Peyer's patch (tissue), 4 donors: Measurements from ENCODE around the gene FAM219A. TPM values are rescaled to one million over a fixed set of nuclear protein-coding genes. Genes with fewer than 3 reads are reported as not detected.
"Not testable (repeated sequence)": the region's sequence is repeated elsewhere in the genome, so short reads cannot be mapped to it uniquely, and the experiment has no call there.

Experiments
- DNase-seq, 3 donors: peaks; one replicate each; pipeline ENCODE4 v3.0.0-alpha.2; 2017 to 2019
- H3K27ac ChIP-seq, 4 donors: fragments of 200-600 bp; sonication (generic); one replicate each; pipeline ENCODE4 v1.5.1; 2016 to 2019
- H3K27me3 ChIP-seq, 2 donors: fragments of 200-600 bp; sonication (generic); one replicate each; pipeline ENCODE4 v1.5.1; 2019
- H3K36me3 ChIP-seq, 3 donors: fragments of 200-600 bp; sonication (generic); one replicate each; pipeline ENCODE4 v1.5.1; 2016 to 2019
- H3K4me1 ChIP-seq, 4 donors: fragments of 200-600 bp; sonication (generic); one replicate each; pipeline ENCODE4 v1.5.1; 2016 to 2019
- H3K4me3 ChIP-seq, 4 donors: fragments of 200-600 bp; sonication (generic); 1 replicate in 3 of 4; 2 replicates in 1 of 4; pipeline ENCODE4 v1.5.1; 2016 to 2019; ENCODE audit warnings: mild to moderate bottlenecking in 1 of 4
- H3K9me3 ChIP-seq, 4 donors: fragments of 200-600 bp; sonication (generic); one replicate each; pipeline ENCODE4 v1.5.1; 2016 to 2019; ENCODE audit warnings: mild to moderate bottlenecking in 1 of 4
- CTCF ChIP-seq, 6 experiments: fragments of 450-650 bp in 4 of 6; fragments of 200-600 bp in 2 of 6; sonication (generic) in 1 of 6; IDR thresholded peaks; one replicate each; pipeline ENCODE4 v1.5.1; 2017 to 2019; ENCODE audit warnings: antibody characterized with exemption in 6 of 6, mild to moderate bottlenecking in 3 of 6, moderate library complexity in 1 of 6
- POLR2A ChIP-seq, 2 donors: fragments of 450-650 bp; IDR thresholded peaks; one replicate each; pipeline ENCODE4 v1.5.1; 2017; ENCODE audit warnings: antibody characterized with exemption in 2 of 2, mild to moderate bottlenecking in 2 of 2, moderate library complexity in 2 of 2
- total RNA-seq, 4 donors: library from RNA; depleted of rRNA; stranded (reverse); fragments of >200 nt; gene quantifications; one replicate each; pipeline ENCODE4 v1.1.0, GENCODE V29; 2016

Gene FAM219A
- total RNA-seq, 4 donors from 2014 or later: 6.0 to 13.2 (median 9.5) TPM

GRCh38 chr9:34484678-34485077, 26.3 kb upstream of the FAM219A start:
- no peak for DNase-seq
- no peaks in the 10 kb centered on the region for H3K9me3 ChIP-seq
- no peaks in the 10 kb centered on the region for H3K4me1 ChIP-seq
- H3K27ac ChIP-seq: no peak overlapping the region
- H3K27me3 ChIP-seq: no peaks in the 10 kb centered on the region
- no peaks in the 10 kb centered on the region for H3K36me3 ChIP-seq
- no peak overlapping the region for H3K4me3 ChIP-seq
- TF ChIP-seq POLR2A (IDR thresholded peaks at IDR 0.05) (no peak), CTCF (IDR thresholded peaks at IDR 0.05) (no peak)

DNA sequence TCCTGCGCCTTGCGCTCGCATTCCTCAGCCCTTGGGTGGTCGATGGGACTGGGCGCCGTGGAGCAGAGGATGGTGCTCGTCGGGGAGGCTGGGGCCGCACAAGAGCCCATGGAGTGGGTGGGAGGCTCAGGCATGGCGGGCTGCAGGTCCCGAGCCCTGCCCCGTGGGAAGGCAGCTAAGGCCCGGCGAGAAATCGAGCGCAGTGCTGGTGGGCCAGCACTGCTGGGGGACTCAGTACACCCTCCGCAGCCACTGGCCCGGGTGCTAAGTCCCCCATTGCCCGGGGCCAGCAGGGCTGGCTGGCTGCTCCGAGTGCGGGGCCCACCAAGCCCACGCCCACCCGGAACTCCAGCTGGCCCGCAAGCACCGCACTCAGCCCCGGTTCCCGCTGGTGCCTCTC, 24.4 kb upstream of the FAM219A start:
- H3K27ac ChIP-seq, H3K4me3 ChIP-seq: not testable (repeated sequence)

DNA sequence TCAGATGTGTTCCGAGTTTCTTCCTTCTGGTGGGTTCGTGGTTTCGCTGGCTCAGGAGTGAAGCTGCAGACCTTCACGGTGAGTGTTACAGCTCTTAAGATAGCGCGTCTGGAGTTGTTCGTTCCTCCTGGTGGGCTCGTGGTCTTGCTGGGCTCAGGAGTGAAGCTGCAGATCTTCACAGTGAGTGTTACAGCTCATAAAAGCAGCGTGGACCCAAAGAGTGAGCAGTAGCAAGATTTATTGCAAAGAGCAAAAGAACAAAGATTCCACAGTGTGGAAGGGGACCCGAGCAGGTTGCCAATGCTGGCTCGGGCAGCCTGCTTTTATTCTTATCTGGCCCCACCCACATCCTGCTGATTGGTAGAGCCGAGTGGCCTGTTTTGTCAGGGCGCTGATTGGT, 23.2 kb upstream of the FAM219A start:
- not testable (repeated sequence) for H3K4me3 ChIP-seq, H3K36me3 ChIP-seq, H3K27ac ChIP-seq, H3K4me1 ChIP-seq, H3K27me3 ChIP-seq, H3K9me3 ChIP-seq, DNase-seq

More for the DNA sequence above, 24.4 kb upstream of the FAM219A start:
- not testable (repeated sequence) for H3K27me3 ChIP-seq, DNase-seq, H3K9me3 ChIP-seq, H3K4me1 ChIP-seq, H3K36me3 ChIP-seq

- no peaks in the 10 kb centered on the region for H3K4me1 ChIP-seq
- no peak overlapping the region for H3K27ac ChIP-seq
- H3K9me3 ChIP-seq: no peaks in the 10 kb centered on the region
- DNase-seq: no peak
- no peak overlapping the region for H3K4me3 ChIP-seq
- H3K36me3 ChIP-seq: no peaks in the 10 kb centered on the region
- TF ChIP-seq CTCF (IDR thresholded peaks at IDR 0.05): no peak
- TF ChIP-seq POLR2A (IDR thresholded peaks at IDR 0.05): no peak
- no peaks in the 10 kb centered on the region for H3K27me3 ChIP-seq
Measured at GRCh38 chr9:34479431-34479866, 21.1 kb upstream of the FAM219A start.

GRCh38 chr9:34477541-34477940, 19.2 kb upstream of the FAM219A start:
- Histone ChIP-seq H3K9me3 (no peaks in the 10 kb centered on the region), H3K4me3 (no peak overlapping the region), H3K36me3 (no peaks in the 10 kb centered on the region), H3K27me3 (no peaks in the 10 kb centered on the region), H3K4me1 (no peaks in the 10 kb centered on the region), H3K27ac (no peak overlapping the region)
- TF ChIP-seq CTCF (IDR thresholded peaks at IDR 0.05) (no peak), POLR2A (IDR thresholded peaks at IDR 0.05) (no peak)
- no peak for DNase-seq

DNA sequence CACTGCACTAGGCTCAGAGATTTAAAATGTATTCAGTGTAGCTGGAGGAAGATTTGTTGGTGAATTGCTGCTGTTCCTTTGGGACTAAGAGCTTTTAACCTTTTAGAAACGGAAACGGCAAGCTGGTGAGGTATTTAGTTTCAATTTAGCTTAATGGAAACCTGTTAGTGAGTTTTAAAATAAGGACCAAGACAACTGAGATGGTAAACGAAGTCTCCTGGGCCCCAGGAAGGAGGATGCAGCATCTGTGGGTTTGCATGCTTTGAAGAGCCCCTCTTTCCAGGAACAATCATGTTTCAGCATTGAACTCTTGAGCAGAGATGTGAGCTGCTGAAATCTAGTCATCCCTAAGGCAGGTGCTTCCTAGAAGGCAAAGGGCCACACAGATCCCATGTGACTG, 16.7 kb upstream of the FAM219A start:
- TF ChIP-seq POLR2A (IDR thresholded peaks at IDR 0.05) (no peak), CTCF (IDR thresholded peaks at IDR 0.05) (no peak)
- H3K27me3 ChIP-seq: no peaks in the 10 kb centered on the region
- H3K4me1 ChIP-seq: no peaks in the 10 kb centered on the region
- no peak overlapping the region for H3K27ac ChIP-seq
- no peaks in the 10 kb centered on the region for H3K9me3 ChIP-seq
- no peak overlapping the region for H3K4me3 ChIP-seq
- no peak for DNase-seq
- no peaks in the 10 kb centered on the region for H3K36me3 ChIP-seq

GRCh38 chr9:34465468-34465867, 7.1 kb upstream of the FAM219A start:
- Histone ChIP-seq H3K9me3 (no peaks in the 10 kb centered on the region), H3K36me3 (no peaks in the 10 kb centered on the region)

More at GRCh38 chr9:34465468-34465867, 7.1 kb upstream of the FAM219A start:
- no peak for DNase-seq
- no peak for TF ChIP-seq POLR2A (IDR thresholded peaks at IDR 0.05)
- TF ChIP-seq CTCF (IDR thresholded peaks at IDR 0.05): no peak
- Histone ChIP-seq H3K27ac (no peak overlapping the region), H3K4me3 (no peak overlapping the region), H3K27me3 (no peaks in the 10 kb centered on the region), H3K4me1 (no peaks in the 10 kb centered on the region)
